22Rv1 (cell line): ENCODE data around the gene CARD11.

Source experiments
- ZFX ChIP-seq: fragments of 450-650 bp; IDR thresholded peaks from 2 replicates; pipeline ENCODE4 v1.6.1; 2017; ENCODE audit warnings: antibody characterized with exemption, borderline replicate concordance
- TF ChIP-seq, protein P1 (sequence below): fragments of 450-650 bp; IDR thresholded peaks from 2 replicates; pipeline ENCODE4 v1.5.1; 2017; ENCODE audit warnings: mild to moderate bottlenecking

GRCh38 chr7:3069771-3070449, 26.2 kb upstream of the CARD11 start:
- TF ChIP-seq, protein P1, sequence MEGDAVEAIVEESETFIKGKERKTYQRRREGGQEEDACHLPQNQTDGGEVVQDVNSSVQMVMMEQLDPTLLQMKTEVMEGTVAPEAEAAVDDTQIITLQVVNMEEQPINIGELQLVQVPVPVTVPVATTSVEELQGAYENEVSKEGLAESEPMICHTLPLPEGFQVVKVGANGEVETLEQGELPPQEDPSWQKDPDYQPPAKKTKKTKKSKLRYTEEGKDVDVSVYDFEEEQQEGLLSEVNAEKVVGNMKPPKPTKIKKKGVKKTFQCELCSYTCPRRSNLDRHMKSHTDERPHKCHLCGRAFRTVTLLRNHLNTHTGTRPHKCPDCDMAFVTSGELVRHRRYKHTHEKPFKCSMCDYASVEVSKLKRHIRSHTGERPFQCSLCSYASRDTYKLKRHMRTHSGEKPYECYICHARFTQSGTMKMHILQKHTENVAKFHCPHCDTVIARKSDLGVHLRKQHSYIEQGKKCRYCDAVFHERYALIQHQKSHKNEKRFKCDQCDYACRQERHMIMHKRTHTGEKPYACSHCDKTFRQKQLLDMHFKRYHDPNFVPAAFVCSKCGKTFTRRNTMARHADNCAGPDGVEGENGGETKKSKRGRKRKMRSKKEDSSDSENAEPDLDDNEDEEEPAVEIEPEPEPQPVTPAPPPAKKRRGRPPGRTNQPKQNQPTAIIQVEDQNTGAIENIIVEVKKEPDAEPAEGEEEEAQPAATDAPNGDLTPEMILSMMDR = no peak
- no peak for TF ChIP-seq ZFX
